K562 (cell line): Measurements from ENCODE around the gene HIPK2. TPM values are rescaled to one million over a fixed set of nuclear protein-coding genes. Genes with fewer than 3 reads are reported as not detected.

ENCODE experiments used
- ARID2 ChIP-seq: fragments of 450-650 bp; IDR thresholded peaks from 2 replicates; pipeline ENCODE4 v1.6.1; 2017; ENCODE audit warnings: antibody characterized with exemption, mild to moderate bottlenecking
- ESRRA ChIP-seq: fragments of 450-650 bp; IDR thresholded peaks from 2 replicates; pipeline ENCODE4 v1.6.1; 2014; ENCODE audit warnings: low read depth, mild to moderate bottlenecking, moderate library complexity, borderline replicate concordance
- HNRNPK ChIP-seq: fragments of 200-400 bp; formaldehyde crosslinking; IDR thresholded peaks from one replicate; pipeline ENCODE4 v1.6.1; 2018; ENCODE audit warnings: mild to moderate bottlenecking, low read depth, low read length; ENCODE audit not compliant: poor library complexity, severe bottlenecking
- HNRNPUL1 ChIP-seq: fragments of 200-400 bp; formaldehyde crosslinking; IDR thresholded peaks from 2 replicates; pipeline ENCODE4 v1.6.1; 2017; ENCODE audit warnings: low read length
- KAT7 ChIP-seq: sonication (generic); formaldehyde crosslinking; IDR thresholded peaks from 2 replicates; pipeline ENCODE4 v1.8.0; 2022; ENCODE audit warnings: missing genetic modification reagents, mild to moderate bottlenecking, borderline replicate concordance
- KDM5B ChIP-seq: fragments of 200-600 bp; sonication (generic); IDR thresholded peaks from 2 replicates; pipeline ENCODE4 v1.6.1; 2012; ENCODE audit warnings: low read depth, mild to moderate bottlenecking, moderate library complexity, low read length, control low read depth, inconsistent platforms; ENCODE audit not compliant: insufficient replicate concordance
- MIER1 ChIP-seq: fragments of 450-650 bp; IDR thresholded peaks from 2 replicates; pipeline ENCODE4 v1.6.1; 2016; ENCODE audit warnings: antibody characterized with exemption, mild to moderate bottlenecking, low read depth
- NCOA6 ChIP-seq: fragments of 450-650 bp; IDR thresholded peaks from 2 replicates; pipeline ENCODE4 v1.6.1; 2017; ENCODE audit warnings: mild to moderate bottlenecking
- NEUROD1 ChIP-seq: fragments of 150-350 bp; IDR thresholded peaks from 2 replicates; pipeline ENCODE4 v1.6.1; 2014; ENCODE audit warnings: borderline replicate concordance, low read length, low read depth; ENCODE audit not compliant: partially characterized antibody
- PHB2 ChIP-seq: fragments of 450-650 bp; IDR thresholded peaks from 2 replicates; pipeline ENCODE4 v1.6.1; 2017; ENCODE audit warnings: low read depth
- PRMT5 ChIP-seq: sonication (generic); formaldehyde crosslinking; IDR thresholded peaks from 2 replicates; pipeline ENCODE4 v1.5.0; 2020; ENCODE audit warnings: missing genetic modification reagents
- SRF ChIP-seq, 2 experiments: fragments of 250-450, 450-650 bp in 1 of 2; sonication (Bioruptor Pico) in 1 of 2; sonication (generic) in 1 of 2; formaldehyde crosslinking; IDR thresholded peaks; 2 replicates each; pipeline versions ENCODE4 v1.5.0 to v1.5.1; 2020 to 2022; ENCODE audit warnings: mild to moderate bottlenecking in 1 of 2, missing genetic modification reagents in 1 of 2
- TCF3 ChIP-seq: sonication (generic); formaldehyde crosslinking; IDR thresholded peaks from 2 replicates; pipeline ENCODE4 v1.4.0; 2020; ENCODE audit warnings: mild to moderate bottlenecking, missing genetic modification reagents
- ZFP36 ChIP-seq: fragments of 150-350 bp; IDR thresholded peaks from 2 replicates; pipeline ENCODE4 v1.6.1; 2018; ENCODE audit warnings: low read length, low read depth; ENCODE audit not compliant: partially characterized antibody
- ZNF134 ChIP-seq: fragments of 250-450 bp; sonication (Bioruptor Pico); conservative IDR thresholded peaks from 2 replicates; pipeline ENCODE4 v1.4.0; 2020
- ZNF212 ChIP-seq: fragments of 450-650 bp; formaldehyde crosslinking; IDR thresholded peaks from 2 replicates; pipeline ENCODE4 v1.4.0; 2020; ENCODE audit warnings: mild to moderate bottlenecking
- ZNF3 ChIP-seq: fragments of 250-450 bp; sonication (Bioruptor Pico); IDR thresholded peaks from 2 replicates; pipeline ENCODE4 v1.5.0; 2021; ENCODE audit warnings: mild to moderate bottlenecking, moderate library complexity
- polyA plus RNA-seq, 8 experiments: library from polyadenylated mRNA; depleted of rRNA in 4 of 8; stranded (reverse) in 5 of 8; unstranded in 3 of 8; fragments of >200 nt; fragmentation: Nextera tagmentation in 2 of 8; fragmentation: Illumina TruSeq in 1 of 8; extraction: Ambion mirVana in 2 of 8; extraction: Trizol in 1 of 8; gene quantifications; 2 replicates each; pipeline versions ENCODE4 v1.2.1 to v1.2.3, GENCODE V29; 2011 to 2014; ENCODE audit warnings: inconsistent platforms in 1 of 8, missing spikeins in 1 of 8
- total RNA-seq, 7 experiments: library from RNA; depleted of rRNA in 6 of 7; stranded (reverse); fragments of >200 nt in 6 of 7; fragmentation: Illumina TruSeq in 2 of 7; extraction: Trizol in 2 of 7; gene quantifications; 2 replicates each; pipeline versions ENCODE4 v1.2.1 to v1.2.3, GENCODE V29; 2011 to 2021; ENCODE audit warnings: low replicate concordance in 1 of 7
- TF ChIP-seq, protein P1 (sequence below): fragments of 450-650 bp; IDR thresholded peaks from 2 replicates; pipeline ENCODE4 v1.6.1; 2016; ENCODE audit warnings: antibody characterized with exemption
- TF ChIP-seq, protein P2 (sequence below): fragments of 450-650 bp; formaldehyde crosslinking; IDR thresholded peaks from 2 replicates; pipeline ENCODE4 v1.4.0; 2020; ENCODE audit warnings: mild to moderate bottlenecking
- TF ChIP-seq, protein P3 (sequence below), 3 experiments: fragments of 200-800 bp in 1 of 3; sonication (Bioruptor generic) in 1 of 3; sonication (generic) in 1 of 3; formaldehyde crosslinking in 1 of 3; IDR thresholded peaks; 2 replicates each; pipeline versions ENCODE4 v1.6.1 to v1.8.0; 2016 to 2022; ENCODE audit warnings: mild to moderate bottlenecking in 2 of 3, missing compliant biosample characterization in 2 of 3, missing genetic modification characterization in 2 of 3, missing genetic modification reagents in 1 of 3
- TF ChIP-seq, protein P4 (sequence below): fragments of 250-450 bp; sonication (Bioruptor Pico); IDR thresholded peaks from 2 replicates; pipeline ENCODE4 v1.4.0; 2020; ENCODE audit warnings: mild to moderate bottlenecking
- TF ChIP-seq, protein P5 (sequence below): fragments of 450-650 bp; formaldehyde crosslinking; IDR thresholded peaks from 2 replicates; pipeline ENCODE4 v1.4.0; 2020; ENCODE audit warnings: mild to moderate bottlenecking, moderate library complexity

Gene HIPK2
- total and polyA plus RNA-seq, 9 of the 15 experiments (the other 6 are each of a cell fraction or from before 2014, with no cell fraction given), result 0.69 to 19.8 (median 5.1) TPM

DNA sequence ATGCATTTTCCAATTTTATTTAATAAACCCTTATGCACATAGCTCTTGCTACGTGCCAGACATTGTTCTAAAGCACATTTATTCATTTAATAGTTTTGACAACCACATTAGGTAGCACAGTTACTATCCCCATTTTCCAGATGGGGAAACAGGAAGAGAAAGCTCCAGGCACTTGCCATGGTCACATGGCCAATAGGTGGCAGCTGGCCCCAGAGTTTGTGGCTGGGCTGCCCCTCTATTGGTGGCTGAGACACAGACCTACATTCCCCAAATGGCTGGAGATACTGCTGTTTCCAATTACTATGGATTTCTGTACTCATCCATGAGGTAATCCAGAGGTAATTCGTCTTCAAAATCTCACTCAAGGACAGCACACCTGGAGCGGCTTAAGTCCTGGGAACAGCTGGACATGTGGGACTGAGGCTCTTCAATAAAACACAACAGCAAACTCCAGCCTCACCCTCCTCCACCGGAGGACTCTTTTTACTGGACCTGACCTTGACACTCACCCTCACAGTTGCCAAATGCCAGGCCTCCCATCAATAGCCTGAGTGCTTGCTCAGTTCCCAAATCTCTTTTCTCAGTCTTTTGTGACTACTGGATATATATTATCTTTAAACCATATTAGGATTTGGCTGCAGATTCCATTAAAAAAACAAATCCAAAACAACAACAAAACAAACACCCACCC is 148.3 kb downstream of the HIPK2 start (continued):
- TF ChIP-seq, protein P1, sequence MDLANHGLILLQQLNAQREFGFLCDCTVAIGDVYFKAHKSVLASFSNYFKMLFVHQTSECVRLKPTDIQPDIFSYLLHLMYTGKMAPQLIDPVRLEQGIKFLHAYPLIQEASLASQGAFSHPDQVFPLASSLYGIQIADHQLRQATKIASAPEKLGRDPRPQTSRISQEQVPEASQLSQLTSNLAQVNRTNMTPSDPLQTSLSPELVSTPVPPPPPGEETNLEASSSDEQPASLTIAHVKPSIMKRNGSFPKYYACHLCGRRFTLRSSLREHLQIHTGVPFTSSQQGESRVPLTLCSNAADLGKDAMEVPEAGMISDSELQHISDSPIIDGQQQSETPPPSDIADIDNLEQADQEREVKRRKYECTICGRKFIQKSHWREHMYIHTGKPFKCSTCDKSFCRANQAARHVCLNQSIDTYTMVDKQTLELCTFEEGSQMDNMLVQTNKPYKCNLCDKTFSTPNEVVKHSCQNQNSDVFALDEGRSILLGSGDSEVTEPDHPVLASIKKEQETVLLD, result no peak
- TF ChIP-seq ARID2, result no peak
- no peak for TF ChIP-seq SRF (CRISPR knock-in tag; IDR thresholded peaks at IDR 0.05)
- no peak for TF ChIP-seq ZNF3 (CRISPR knock-in tag)
- TF ChIP-seq HNRNPK, result no peak
- TF ChIP-seq, protein P2, sequence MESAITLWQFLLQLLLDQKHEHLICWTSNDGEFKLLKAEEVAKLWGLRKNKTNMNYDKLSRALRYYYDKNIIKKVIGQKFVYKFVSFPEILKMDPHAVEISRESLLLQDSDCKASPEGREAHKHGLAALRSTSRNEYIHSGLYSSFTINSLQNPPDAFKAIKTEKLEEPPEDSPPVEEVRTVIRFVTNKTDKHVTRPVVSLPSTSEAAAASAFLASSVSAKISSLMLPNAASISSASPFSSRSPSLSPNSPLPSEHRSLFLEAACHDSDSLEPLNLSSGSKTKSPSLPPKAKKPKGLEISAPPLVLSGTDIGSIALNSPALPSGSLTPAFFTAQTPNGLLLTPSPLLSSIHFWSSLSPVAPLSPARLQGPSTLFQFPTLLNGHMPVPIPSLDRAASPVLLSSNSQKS, result no peak
- no peak for TF ChIP-seq ZNF212 (CRISPR knock-in tag)
- TF ChIP-seq, protein P3, sequence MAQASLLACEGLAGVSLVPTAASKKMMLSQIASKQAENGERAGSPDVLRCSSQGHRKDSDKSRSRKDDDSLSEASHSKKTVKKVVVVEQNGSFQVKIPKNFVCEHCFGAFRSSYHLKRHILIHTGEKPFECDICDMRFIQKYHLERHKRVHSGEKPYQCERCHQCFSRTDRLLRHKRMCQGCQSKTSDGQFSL (CRISPR knock-in tag; IDR thresholded peaks at IDR 0.05), result no peak
- TF ChIP-seq, protein P3 (tag; IDR thresholded peaks at IDR 0.05), result no peak
- no peak for TF ChIP-seq NEUROD1
- no peak for TF ChIP-seq ZFP36
- no peak for TF ChIP-seq MIER1
- TF ChIP-seq, protein P4, sequence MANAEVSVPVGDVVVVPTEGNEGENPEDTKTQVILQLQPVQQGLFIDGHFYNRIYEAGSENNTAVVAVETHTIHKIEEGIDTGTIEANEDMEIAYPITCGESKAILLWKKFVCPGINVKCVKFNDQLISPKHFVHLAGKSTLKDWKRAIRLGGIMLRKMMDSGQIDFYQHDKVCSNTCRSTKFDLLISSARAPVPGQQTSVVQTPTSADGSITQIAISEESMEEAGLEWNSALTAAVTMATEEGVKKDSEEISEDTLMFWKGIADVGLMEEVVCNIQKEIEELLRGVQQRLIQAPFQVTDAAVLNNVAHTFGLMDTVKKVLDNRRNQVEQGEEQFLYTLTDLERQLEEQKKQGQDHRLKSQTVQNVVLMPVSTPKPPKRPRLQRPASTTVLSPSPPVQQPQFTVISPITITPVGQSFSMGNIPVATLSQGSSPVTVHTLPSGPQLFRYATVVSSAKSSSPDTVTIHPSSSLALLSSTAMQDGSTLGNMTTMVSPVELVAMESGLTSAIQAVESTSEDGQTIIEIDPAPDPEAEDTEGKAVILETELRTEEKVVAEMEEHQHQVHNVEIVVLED (CRISPR knock-in tag), result no peak
- TF ChIP-seq KDM5B, result no peak
- no peak for TF ChIP-seq KAT7 (CRISPR knock-in tag)
- TF ChIP-seq, protein P5, sequence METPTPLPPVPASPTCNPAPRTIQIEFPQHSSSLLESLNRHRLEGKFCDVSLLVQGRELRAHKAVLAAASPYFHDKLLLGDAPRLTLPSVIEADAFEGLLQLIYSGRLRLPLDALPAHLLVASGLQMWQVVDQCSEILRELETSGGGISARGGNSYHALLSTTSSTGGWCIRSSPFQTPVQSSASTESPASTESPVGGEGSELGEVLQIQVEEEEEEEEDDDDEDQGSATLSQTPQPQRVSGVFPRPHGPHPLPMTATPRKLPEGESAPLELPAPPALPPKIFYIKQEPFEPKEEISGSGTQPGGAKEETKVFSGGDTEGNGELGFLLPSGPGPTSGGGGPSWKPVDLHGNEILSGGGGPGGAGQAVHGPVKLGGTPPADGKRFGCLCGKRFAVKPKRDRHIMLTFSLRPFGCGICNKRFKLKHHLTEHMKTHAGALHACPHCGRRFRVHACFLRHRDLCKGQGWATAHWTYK, result 0 out of 2 replicates have a peak, but pooled peaks have one; percentile 31
- no peak for TF ChIP-seq PRMT5
- no peak for TF ChIP-seq ZNF134
- TF ChIP-seq PHB2, result no peak
- no peak for TF ChIP-seq HNRNPUL1
- no peak for TF ChIP-seq ESRRA
- TF ChIP-seq TCF3 (CRISPR knock-in tag), result 0 out of 2 replicates have a peak, but pooled peaks have one; percentile 4
- no peak for TF ChIP-seq NCOA6
